HEK293T (cell line): Measurements from ENCODE around the gene HOXA10.

Experiments used
- CTCF ChIA-PET: fragments of 350-600 bp; formaldehyde crosslinking; extraction: SDS; loops from one replicate; lab custom pipeline; 2021; ENCODE audit warnings: antibody characterized with exemption, inconsistent platforms; lab: Yijun Ruan, JAX
- POLR2A ChIA-PET: fragments of 350-600 bp; formaldehyde crosslinking; extraction: SDS; loops from one replicate; lab custom pipeline; 2020; ENCODE audit warnings: antibody characterized with exemption, inconsistent platforms; lab: Yijun Ruan, JAX
- DNase-seq: peaks from one replicate; pipeline ENCODE4 v3.0.0; 2012; ENCODE audit warnings: mixed read lengths; ENCODE audit errors: extremely low spot score
- ARNT ChIP-seq: fragments of 450-650 bp; IDR thresholded peaks from 2 replicates; pipeline ENCODE4 v1.6.1; 2017; ENCODE audit warnings: mild to moderate bottlenecking
- BHLHE40 ChIP-seq: fragments of 450-650 bp; IDR thresholded peaks from 2 replicates; pipeline ENCODE4 v1.6.1; 2016; ENCODE audit warnings: mild to moderate bottlenecking, moderate library complexity, borderline replicate concordance
- CTBP1 ChIP-seq: fragments of 450-650 bp; IDR thresholded peaks from 2 replicates; pipeline ENCODE4 v1.6.1; 2016; ENCODE audit warnings: borderline replicate concordance
- ELF4 ChIP-seq: fragments of 450-650 bp; IDR thresholded peaks from 2 replicates; pipeline ENCODE4 v1.6.1; 2017; ENCODE audit warnings: antibody characterized with exemption
- FOXA1 ChIP-seq: fragments of 450-650 bp; IDR thresholded peaks from 2 replicates; pipeline ENCODE4 v1.6.1; 2016; ENCODE audit warnings: mild to moderate bottlenecking
- FOXK2 ChIP-seq: fragments of 450-650 bp; IDR thresholded peaks from 2 replicates; pipeline ENCODE4 v1.6.1; 2016; ENCODE audit warnings: mild to moderate bottlenecking
- FOXM1 ChIP-seq: fragments of 450-650 bp; IDR thresholded peaks from 2 replicates; pipeline ENCODE4 v1.6.1; 2017; ENCODE audit warnings: mild to moderate bottlenecking, borderline replicate concordance
- HDGF ChIP-seq: fragments of 450-650 bp; IDR thresholded peaks from 2 replicates; pipeline ENCODE4 v1.6.1; 2017; ENCODE audit warnings: antibody characterized with exemption, borderline replicate concordance
- L3MBTL2 ChIP-seq: fragments of 450-650 bp; conservative IDR thresholded peaks from 2 replicates; pipeline ENCODE4 v1.6.1; 2016; ENCODE audit warnings: mild to moderate bottlenecking
- LEF1 ChIP-seq: fragments of 450-650 bp; IDR thresholded peaks from 2 replicates; pipeline ENCODE4 v1.6.1; 2017; ENCODE audit warnings: mild to moderate bottlenecking, borderline replicate concordance
- NFRKB ChIP-seq: fragments of 450-650 bp; IDR thresholded peaks from 2 replicates; pipeline ENCODE4 v1.6.1; 2016; ENCODE audit warnings: mild to moderate bottlenecking, moderate library complexity
- SP1 ChIP-seq: fragments of 450-650 bp; IDR thresholded peaks from 2 replicates; pipeline ENCODE4 v1.6.1; 2017
- SUZ12 ChIP-seq: fragments of 450-650 bp; IDR thresholded peaks from 2 replicates; pipeline ENCODE4 v1.6.1; 2016; ENCODE audit warnings: mild to moderate bottlenecking
- TARDBP ChIP-seq: fragments of 450-650 bp; IDR thresholded peaks from 2 replicates; pipeline ENCODE4 v1.6.1; 2016
- ZNF384 ChIP-seq: fragments of 450-650 bp; IDR thresholded peaks from 2 replicates; pipeline ENCODE4 v1.6.1; 2016
- TF ChIP-seq, protein P1 (sequence below): fragments of 450-650 bp; IDR thresholded peaks from 2 replicates; pipeline ENCODE4 v1.6.1; 2016

Gene HOXA10

DNA sequence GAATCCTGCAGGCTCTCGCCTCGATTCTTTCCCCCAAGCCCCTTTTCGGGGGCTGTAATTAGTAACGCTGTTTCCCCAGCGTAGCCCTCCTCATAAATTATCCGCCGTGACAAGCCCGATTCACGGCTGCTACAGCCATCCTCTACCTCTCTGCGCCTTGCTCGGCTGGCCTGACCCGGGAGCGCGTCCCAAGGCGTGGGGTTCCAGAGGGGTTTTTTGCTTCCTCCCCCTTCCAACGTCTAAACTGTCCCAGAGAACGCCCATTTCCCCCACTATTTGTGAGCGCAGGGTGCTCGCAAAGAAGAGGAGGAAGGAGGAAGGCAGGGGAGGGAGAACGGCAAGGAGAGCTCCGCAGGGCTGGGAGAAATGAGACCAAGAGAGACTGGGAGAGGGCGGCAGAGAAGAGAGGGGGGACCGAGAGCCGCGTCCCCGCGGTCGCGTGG, 31.5 kb downstream of the HOXA10 start:
- POLR2A ChIA-PET, result interaction anchor here (1.0 to 17.5 kb wide), 15 partner anchors 9 to 456 kb away, joined by 3 to 367 read pairs (median 5); partner anchors contain the start of genes HOXA1, HOXA10, HOXA3 and HOXA7
- no peak for TF ChIP-seq ELF4
- no peak for TF ChIP-seq HDGF
- TF ChIP-seq ZNF384, result no peak
- no peak for TF ChIP-seq L3MBTL2
- TF ChIP-seq, protein P1, sequence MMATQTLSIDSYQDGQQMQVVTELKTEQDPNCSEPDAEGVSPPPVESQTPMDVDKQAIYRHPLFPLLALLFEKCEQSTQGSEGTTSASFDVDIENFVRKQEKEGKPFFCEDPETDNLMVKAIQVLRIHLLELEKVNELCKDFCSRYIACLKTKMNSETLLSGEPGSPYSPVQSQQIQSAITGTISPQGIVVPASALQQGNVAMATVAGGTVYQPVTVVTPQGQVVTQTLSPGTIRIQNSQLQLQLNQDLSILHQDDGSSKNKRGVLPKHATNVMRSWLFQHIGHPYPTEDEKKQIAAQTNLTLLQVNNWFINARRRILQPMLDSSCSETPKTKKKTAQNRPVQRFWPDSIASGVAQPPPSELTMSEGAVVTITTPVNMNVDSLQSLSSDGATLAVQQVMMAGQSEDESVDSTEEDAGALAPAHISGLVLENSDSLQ, result peak; percentile 89
- TF ChIP-seq LEF1, result no peak
- TF ChIP-seq CTBP1, result no peak
- TF ChIP-seq SUZ12, result no peak
- no peak for DNase-seq
- CTCF ChIA-PET, result interaction anchor here (0.8 to 4.9 kb wide), 6 partner anchors 9 to 771 kb away, joined by 3 to 20 read pairs (median 6); partner anchors contain the start of gene HOXA3

DNA sequence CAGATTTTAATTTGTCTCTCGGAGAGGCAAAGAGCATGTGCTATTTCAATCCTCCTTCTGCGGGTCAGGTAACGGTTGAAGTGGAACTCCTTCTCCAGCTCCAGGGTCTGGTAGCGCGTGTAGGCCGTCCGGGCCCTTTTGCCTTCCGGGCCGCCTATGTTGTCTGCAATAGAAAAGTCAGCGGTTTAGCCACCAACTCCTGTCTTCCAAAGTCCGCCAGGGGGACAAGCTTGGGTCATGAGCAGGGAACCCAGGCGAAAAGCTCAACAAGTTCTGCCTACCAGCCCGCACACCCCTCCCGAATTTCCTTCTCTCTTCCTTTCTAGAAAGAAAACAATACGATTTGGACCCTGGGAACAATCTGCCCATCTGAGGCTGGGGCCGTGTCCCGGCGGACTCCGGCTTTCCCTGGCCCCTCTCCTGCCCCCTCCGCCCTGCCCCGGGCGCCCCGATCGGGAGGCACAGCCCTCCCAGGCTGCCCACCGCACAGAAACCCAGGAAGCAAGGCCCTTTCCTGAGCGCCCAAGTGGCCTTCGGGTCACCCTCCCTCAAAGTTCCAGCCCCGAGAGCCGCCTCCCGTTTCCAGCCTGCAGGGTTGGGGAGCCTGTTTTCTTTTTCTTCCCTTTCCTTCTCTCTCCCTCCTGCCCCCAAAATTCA, 32.1 kb downstream of the HOXA10 start:
- CTCF ChIA-PET, result interaction anchor here (0.8 to 2.4 kb wide), 7 partner anchors 8 to 770 kb away, joined by 3 to 13 read pairs (median 4); no protein-coding TSS in a partner anchor
- TF ChIP-seq TARDBP (no peak), LEF1 (no peak), ARNT (no peak), NFRKB (no peak), HDGF (no peak), BHLHE40 (no peak), SP1 (no peak), CTBP1 (no peak), FOXK2 (no peak), ZNF384 (no peak), FOXM1 (no peak), ELF4 (no peak)
- DNase-seq, result no peak
- POLR2A ChIA-PET, result interaction anchor here (0.9 to 3.5 kb wide), 17 partner anchors 9 to 455 kb away, joined by 3 to 15 read pairs (median 5); partner anchors contain the start of genes HOXA1, HOXA4, HOXA7 and SKAP2

DNA sequence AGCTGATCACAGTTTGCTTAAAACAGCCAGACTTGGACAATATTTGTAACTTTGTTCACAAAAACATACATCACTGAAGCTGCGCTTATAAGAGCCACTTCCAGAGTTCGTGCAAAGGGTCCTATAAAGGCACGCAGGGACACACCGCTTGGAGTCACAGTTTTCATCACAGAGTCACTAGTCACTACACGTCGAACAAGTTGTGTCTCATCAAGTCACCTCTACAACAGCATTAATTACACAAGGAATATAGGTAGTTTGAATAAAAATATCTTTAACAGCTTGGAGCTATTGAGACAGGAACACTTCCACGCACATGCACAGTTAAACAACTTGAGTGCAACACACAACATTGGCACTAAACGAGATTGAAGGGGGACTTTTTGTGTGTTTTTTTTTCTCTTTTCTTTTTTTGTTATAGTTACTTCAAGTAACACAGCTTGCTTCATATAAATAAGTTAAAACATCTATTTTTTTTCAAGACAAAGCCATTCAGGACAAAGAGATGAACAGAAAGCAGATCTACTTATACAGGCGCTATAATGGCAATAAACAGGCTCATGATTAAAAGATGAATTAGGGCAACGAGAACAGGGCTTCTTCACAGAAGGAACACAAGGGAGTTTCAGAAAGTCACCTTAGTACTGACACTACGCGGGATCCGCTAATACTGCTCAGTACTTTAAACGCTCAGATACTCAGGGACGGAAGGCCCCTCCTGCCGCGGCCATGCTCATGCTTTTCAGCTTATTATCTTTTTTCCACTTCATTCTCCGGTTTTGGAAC, 32.8 kb downstream of the HOXA10 start:
- POLR2A ChIA-PET, result interaction anchor here (0.9 to 3.5 kb wide), 16 partner anchors 7 to 454 kb away, joined by 3 to 15 read pairs (median 5); partner anchors contain the start of genes HOXA11, HOXA3, HOXA4 and HOXA7
- no peak for DNase-seq
- TF ChIP-seq, protein P1, result no peak
- TF ChIP-seq LEF1 (no peak), TARDBP (no peak), ELF4 (no peak), ARNT (no peak), FOXM1 (no peak), FOXK2 (no peak), ZNF384 (no peak), NFRKB (no peak), CTBP1 (no peak), HDGF (no peak), SP1 (no peak), BHLHE40 (no peak), SUZ12 (no peak), L3MBTL2 (no peak), FOXA1 (no peak)

DNA sequence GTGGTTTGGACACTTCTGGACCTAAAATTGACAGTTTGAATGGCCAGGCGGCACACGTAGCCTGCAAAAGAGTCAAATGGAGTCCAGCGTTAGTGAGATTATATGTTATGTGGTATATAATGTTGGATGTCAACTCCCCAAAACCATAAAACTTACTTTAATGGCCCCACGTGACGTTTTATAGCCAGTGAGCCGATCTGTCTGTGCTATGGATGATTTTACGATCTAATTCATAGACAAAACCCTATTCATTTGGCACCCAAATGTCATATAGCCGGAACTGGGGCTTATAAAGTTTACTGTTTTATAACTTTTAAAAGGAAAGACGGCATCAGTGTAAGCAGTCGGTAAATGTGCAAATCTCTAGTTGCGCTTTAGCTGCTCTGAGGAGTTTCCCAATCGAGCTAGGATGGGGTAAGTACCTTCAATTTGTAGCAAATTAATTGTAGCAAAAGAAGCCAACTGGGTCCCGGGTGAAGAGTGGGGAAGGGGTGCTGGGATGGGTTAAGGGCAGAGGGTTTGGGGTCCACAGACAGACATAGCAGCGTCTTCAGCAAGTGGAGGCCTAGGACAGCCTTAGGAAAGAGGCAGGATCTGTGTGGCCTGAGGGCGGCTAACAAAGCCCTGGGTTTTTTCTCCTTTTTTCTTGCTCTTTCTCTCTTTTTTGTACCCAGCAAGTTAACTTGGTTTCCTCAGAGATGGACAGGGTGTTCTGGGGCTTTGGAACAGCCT, 33.8 kb downstream of the HOXA10 start:
- DNase-seq, result no peak
- TF ChIP-seq TARDBP, result no peak
- TF ChIP-seq FOXM1, result peak; percentile 38; the same call in 1 of the 2 replicates
- peak; percentile 67; the same call in 1 of the 2 replicates for TF ChIP-seq ARNT
- TF ChIP-seq FOXK2, result no peak
- TF ChIP-seq CTBP1, result peak; percentile 93
- TF ChIP-seq BHLHE40, result peak; percentile 48; the same call in 1 of the 2 replicates
- no peak for TF ChIP-seq NFRKB
- TF ChIP-seq L3MBTL2, result peak; percentile 41
- TF ChIP-seq ELF4, result peak; percentile 43
- TF ChIP-seq, protein P1, result peak; percentile 94
- no peak for TF ChIP-seq SUZ12
- no peak for TF ChIP-seq SP1
- ChIA-PET CTCF (interaction anchor here (0.5 to 2.4 kb wide), 4 partner anchors 39 to 458 kb away, joined by 3 to 13 read pairs (median 4); no protein-coding TSS in a partner anchor), POLR2A (interaction anchor here (0.7 to 3.5 kb wide), 17 partner anchors 8 to 283 kb away, joined by 3 to 15 read pairs (median 4); partner anchors contain the start of genes HOXA1, HOXA11, HOXA3 and HOXA4)

More for the DNA sequence above, 32.8 kb downstream of the HOXA10 start:
- CTCF ChIA-PET, result interaction anchor here (0.8 to 2.4 kb wide), 7 partner anchors 8 to 770 kb away, joined by 3 to 13 read pairs (median 4); no protein-coding TSS in a partner anchor
